ENCODE data around the gene MBP.

The MBP gene

DNA sequence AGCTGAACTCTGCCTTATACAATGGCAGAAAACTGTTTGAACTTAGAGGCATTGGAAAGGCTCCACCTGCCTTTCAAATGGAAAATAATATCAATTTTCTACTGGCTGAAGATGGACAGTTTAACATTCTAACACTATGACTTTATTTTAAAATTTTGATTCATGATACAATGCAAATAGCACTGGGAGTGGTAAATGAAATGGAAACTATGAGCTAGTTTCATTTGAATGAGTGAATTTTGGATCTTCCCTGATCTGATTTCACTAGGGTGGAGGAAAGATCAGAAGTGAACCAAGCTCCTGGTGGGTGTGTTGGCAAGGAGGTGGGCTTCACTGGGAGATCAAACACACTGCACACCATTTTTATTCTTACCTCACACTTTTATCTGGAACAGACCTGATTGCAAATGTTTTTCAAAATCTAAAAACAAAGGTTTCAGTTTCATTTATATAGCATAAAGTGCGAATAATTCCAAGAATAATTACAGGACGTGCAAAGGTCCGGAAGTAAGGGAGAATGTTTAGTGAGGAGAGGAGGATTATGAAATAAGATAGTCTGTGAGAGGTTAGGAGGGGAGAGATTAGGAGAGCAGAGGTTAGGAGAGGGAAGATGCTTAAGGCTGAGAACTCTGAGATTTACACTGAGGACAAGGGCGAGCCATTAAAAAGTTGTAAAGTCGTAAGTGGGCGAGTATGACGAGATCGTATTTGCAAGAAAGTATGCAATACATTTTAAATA, 18.6 kb upstream of the MBP start:
- ATAC-seq, result no peak
- no peak for TF ChIP-seq CSDC2 (CRISPR knock-in tag; IDR thresholded peaks at IDR 0.05)
- TF ChIP-seq ZFP3 (CRISPR knock-in tag; IDR thresholded peaks at IDR 0.05), result no peak

DNA sequence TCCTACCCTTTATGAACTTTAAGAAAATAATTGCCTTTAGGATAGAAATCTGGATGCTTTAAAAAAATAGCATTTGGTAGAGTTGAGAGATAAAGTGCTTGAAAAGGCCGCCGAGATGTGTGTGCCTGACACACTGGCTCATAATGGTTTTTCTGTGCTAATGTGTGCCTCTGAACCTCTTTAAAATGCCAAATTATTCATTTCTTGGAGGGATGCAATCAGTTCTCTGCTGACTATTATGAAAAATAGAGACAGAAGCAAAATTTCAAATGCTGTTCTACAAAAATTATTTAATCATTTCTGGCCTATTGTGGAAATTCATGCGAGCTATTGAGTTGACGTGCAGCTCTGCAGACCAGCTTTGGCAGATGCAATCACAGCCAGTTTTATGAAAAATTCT, 18.0 kb upstream of the MBP start:
- no peak for TF ChIP-seq ZC3H10 (CRISPR knock-in tag; IDR thresholded peaks at IDR 0.05)
- TF ChIP-seq, protein P1, sequence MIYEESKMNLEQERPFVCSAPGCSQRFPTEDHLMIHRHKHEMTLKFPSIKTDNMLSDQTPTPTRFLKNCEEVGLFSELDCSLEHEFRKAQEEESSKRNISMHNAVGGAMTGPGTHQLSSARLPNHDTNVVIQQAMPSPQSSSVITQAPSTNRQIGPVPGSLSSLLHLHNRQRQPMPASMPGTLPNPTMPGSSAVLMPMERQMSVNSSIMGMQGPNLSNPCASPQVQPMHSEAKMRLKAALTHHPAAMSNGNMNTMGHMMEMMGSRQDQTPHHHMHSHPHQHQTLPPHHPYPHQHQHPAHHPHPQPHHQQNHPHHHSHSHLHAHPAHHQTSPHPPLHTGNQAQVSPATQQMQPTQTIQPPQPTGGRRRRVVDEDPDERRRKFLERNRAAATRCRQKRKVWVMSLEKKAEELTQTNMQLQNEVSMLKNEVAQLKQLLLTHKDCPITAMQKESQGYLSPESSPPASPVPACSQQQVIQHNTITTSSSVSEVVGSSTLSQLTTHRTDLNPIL (CRISPR knock-in tag; IDR thresholded peaks at IDR 0.05; ENCODE audit: low read depth), result no peak
- no peak for TF ChIP-seq ZNF565 (CRISPR knock-in tag; conservative IDR thresholded peaks at IDR 0.05; ENCODE audit: low read depth)
- no peak for TF ChIP-seq OSR1 (CRISPR knock-in tag; IDR thresholded peaks at IDR 0.05)
- no peak for TF ChIP-seq RARB (CRISPR knock-in tag; IDR thresholded peaks at IDR 0.05)
- TF ChIP-seq, protein P2, sequence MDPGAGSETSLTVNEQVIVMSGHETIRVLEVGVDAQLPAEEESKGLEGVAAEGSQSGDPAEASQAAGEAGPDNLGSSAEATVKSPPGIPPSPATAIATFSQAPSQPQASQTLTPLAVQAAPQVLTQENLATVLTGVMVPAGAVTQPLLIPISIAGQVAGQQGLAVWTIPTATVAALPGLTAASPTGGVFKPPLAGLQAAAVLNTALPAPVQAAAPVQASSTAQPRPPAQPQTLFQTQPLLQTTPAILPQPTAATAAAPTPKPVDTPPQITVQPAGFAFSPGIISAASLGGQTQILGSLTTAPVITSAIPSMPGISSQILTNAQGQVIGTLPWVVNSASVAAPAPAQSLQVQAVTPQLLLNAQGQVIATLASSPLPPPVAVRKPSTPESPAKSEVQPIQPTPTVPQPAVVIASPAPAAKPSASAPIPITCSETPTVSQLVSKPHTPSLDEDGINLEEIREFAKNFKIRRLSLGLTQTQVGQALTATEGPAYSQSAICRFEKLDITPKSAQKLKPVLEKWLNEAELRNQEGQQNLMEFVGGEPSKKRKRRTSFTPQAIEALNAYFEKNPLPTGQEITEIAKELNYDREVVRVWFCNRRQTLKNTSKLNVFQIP (CRISPR knock-in tag; IDR thresholded peaks at IDR 0.05; ENCODE audit: borderline replicate concordance, low read depth), result no peak
- no peak for TF ChIP-seq GLIS3 (CRISPR knock-in tag; IDR thresholded peaks at IDR 0.05)
- no peak for TF ChIP-seq BACH2 (CRISPR knock-in tag; IDR thresholded peaks at IDR 0.05; ENCODE audit: borderline replicate concordance)
- TF ChIP-seq ZFP3 (CRISPR knock-in tag; IDR thresholded peaks at IDR 0.05), result no peak
- TF ChIP-seq, protein P3, sequence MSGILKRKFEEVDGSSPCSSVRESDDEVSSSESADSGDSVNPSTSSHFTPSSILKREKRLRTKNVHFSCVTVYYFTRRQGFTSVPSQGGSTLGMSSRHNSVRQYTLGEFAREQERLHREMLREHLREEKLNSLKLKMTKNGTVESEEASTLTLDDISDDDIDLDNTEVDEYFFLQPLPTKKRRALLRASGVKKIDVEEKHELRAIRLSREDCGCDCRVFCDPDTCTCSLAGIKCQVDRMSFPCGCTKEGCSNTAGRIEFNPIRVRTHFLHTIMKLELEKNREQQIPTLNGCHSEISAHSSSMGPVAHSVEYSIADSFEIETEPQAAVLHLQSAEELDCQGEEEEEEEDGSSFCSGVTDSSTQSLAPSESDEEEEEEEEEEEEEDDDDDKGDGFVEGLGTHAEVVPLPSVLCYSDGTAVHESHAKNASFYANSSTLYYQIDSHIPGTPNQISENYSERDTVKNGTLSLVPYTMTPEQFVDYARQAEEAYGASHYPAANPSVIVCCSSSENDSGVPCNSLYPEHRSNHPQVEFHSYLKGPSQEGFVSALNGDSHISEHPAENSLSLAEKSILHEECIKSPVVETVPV (CRISPR knock-in tag; IDR thresholded peaks at IDR 0.05), result no peak
- TF ChIP-seq CSDC2 (CRISPR knock-in tag; IDR thresholded peaks at IDR 0.05), result no peak
- TF ChIP-seq SNAI2 (CRISPR knock-in tag; IDR thresholded peaks at IDR 0.05), result no peak
- no peak for TF ChIP-seq ARNTL (CRISPR knock-in tag; IDR thresholded peaks at IDR 0.05; ENCODE audit: borderline replicate concordance, low read depth)
- TF ChIP-seq ZNF8 (CRISPR knock-in tag; IDR thresholded peaks at IDR 0.05), result no peak
- TF ChIP-seq ISL1 (CRISPR knock-in tag; IDR thresholded peaks at IDR 0.05), result no peak
- TF ChIP-seq, protein P4, sequence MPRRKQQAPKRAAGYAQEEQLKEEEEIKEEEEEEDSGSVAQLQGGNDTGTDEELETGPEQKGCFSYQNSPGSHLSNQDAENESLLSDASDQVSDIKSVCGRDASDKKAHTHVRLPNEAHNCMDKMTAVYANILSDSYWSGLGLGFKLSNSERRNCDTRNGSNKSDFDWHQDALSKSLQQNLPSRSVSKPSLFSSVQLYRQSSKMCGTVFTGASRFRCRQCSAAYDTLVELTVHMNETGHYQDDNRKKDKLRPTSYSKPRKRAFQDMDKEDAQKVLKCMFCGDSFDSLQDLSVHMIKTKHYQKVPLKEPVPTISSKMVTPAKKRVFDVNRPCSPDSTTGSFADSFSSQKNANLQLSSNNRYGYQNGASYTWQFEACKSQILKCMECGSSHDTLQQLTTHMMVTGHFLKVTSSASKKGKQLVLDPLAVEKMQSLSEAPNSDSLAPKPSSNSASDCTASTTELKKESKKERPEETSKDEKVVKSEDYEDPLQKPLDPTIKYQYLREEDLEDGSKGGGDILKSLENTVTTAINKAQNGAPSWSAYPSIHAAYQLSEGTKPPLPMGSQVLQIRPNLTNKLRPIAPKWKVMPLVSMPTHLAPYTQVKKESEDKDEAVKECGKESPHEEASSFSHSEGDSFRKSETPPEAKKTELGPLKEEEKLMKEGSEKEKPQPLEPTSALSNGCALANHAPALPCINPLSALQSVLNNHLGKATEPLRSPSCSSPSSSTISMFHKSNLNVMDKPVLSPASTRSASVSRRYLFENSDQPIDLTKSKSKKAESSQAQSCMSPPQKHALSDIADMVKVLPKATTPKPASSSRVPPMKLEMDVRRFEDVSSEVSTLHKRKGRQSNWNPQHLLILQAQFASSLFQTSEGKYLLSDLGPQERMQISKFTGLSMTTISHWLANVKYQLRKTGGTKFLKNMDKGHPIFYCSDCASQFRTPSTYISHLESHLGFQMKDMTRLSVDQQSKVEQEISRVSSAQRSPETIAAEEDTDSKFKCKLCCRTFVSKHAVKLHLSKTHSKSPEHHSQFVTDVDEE (CRISPR knock-in tag; IDR thresholded peaks at IDR 0.05), result no peak
- no peak for ATAC-seq

DNA sequence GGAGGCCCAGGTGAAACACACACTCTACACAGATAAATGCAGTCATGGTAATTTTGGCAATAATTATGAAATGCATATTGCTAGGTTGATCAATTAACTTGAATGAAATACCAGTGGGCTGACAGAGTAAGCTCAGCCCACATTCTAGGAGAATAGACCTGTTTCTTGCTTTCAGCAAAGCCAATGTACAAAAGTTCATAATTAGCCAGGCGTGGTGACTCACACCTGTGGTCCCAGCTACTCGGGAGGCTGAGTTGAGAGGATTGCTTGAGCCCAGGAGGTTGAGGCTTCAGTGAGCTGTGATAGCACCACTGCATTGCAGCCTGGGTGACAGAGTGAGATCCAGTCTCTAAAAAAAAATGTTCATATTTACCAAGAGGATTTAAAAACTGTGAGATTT, 15.7 kb upstream of the MBP start:
- ATAC-seq, result no peak
- TF ChIP-seq ARNTL (CRISPR knock-in tag; IDR thresholded peaks at IDR 0.05; ENCODE audit: borderline replicate concordance, low read depth), result no peak
- no peak for TF ChIP-seq ESRRG (CRISPR knock-in tag; IDR thresholded peaks at IDR 0.05)
- no peak for TF ChIP-seq ZC3H10 (CRISPR knock-in tag; IDR thresholded peaks at IDR 0.05)
- TF ChIP-seq, protein P4 (CRISPR knock-in tag; IDR thresholded peaks at IDR 0.05), result no peak
- TF ChIP-seq BACH2 (CRISPR knock-in tag; IDR thresholded peaks at IDR 0.05; ENCODE audit: borderline replicate concordance), result no peak
- TF ChIP-seq OSR1 (CRISPR knock-in tag; IDR thresholded peaks at IDR 0.05), result no peak
- TF ChIP-seq, protein P3 (CRISPR knock-in tag; IDR thresholded peaks at IDR 0.05), result no peak
- no peak for TF ChIP-seq PPARA (CRISPR knock-in tag; IDR thresholded peaks at IDR 0.05; ENCODE audit: borderline replicate concordance)

Measured in SK-N-SH treated with all-trans-retinoic acid at 6 μM for 48 hours (cell line).